ENCODE data around the gene DRAM2.
"Not testable (repeated sequence)": the region's sequence is repeated elsewhere in the genome, so short reads cannot be mapped to it uniquely, and the experiment has no call there.

DRAM2 gene

DNA sequence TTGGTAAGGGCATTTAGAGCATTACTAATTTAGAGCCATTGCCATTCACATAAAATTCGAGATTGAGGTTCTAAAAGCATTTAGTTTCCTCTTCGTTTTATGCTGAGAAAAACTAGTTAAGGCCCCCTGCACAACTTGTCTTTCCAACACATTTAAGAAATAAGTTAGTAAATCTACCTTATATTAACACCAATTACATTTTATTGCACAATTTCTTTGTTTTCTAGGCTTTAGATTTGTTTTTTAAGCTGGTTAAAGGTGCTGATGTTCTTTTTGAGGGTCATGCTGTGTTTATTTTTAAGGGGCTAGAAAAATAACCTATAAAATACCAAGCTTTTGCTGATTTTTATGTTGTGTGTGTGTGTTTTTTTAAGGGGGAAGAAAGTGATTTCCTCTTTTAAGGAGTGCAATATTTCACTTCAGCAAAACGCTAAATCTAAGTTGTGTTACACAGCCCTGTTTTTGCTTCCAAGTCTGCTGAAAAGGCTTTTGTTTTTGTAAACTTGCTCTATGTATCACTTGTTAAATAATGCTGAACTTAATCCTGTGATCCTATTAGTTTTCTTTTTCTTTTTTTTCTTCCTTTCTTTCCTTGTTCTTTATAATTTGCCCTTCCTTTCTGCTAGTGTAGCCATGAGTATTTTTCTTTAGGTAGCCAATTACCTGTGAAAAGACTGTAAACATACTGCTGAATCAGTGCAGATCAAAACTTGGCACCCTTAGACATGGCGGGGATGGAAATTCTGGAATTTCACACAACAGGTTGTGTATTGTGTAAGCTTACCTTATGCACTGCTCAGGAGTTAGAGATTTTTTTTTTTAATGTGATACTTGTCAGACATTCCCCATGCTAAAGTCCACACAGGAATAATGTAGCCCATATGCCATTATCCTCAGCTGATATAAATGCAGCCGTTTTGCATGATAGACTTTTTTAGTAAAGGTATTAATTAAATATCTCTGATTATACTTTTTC is 1.6 kb upstream of the DRAM2 start:
- no peak for FAIRE-seq

DNA sequence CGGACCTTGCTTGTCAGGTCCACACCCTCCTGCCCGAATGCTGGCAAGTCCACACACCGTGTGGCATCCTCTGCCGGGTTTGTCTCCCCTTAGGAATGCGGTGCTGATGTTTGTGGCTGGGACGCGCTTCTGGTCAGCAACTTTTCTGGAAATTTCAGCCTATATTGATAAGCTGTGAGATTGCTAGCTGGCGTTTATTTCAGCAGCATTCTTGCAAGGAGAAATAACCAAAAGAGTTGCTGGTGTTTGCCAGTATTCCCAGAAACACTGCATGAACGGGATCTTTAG is 731 bp upstream of the DRAM2 start:
- no peak for FAIRE-seq

DNA sequence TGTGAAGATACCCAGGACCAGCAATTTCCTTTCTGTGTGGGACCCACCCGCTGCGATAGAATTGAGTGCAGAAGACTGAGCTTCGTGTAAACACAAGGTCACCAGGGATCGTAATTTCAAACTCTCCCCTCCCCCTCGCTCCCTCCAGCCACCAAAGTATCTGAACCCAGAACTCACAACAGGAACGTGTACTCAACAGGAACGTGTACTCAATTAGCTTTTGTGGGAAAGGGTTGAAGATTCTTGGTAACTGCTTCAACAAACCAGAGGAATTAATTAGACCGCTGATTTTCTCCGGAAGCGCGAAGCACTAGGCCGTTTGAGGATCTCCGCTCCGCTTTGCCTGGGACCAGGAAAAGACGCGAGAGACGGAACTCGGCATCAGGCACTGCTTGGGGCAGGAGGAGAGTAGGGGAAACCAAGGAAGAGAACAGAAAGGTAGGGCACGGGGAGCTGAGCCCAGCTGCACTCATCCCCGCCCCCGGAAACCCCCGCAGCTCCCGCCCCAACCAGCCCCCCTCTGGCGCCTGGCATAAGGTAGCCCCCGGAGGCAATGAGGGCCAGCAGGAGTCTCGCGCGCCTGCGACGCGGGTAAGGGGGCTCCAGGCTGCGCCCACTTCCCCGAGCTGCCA is 453 bp downstream of the DRAM2 start:
- no peak for FAIRE-seq

DNA sequence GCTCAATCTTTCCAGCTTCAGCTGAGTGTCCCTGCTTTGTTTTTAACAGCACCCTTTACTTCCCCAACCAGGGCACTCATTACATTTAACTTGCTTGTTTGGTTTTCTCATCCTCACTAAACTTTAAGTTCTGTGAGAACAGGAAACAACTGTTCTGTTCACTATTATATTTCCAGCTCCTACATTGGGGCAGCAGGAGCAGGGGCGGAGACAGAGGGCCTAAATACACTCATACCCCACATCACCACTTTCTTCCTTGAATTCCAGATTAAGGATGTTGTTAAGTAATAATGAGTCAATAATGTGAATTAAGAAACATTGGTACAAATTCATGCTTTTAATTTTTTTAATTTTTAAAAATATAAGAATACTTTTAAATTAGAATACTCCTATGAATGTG is 6.0 kb downstream of the DRAM2 start:
- no peak for FAIRE-seq

DNA sequence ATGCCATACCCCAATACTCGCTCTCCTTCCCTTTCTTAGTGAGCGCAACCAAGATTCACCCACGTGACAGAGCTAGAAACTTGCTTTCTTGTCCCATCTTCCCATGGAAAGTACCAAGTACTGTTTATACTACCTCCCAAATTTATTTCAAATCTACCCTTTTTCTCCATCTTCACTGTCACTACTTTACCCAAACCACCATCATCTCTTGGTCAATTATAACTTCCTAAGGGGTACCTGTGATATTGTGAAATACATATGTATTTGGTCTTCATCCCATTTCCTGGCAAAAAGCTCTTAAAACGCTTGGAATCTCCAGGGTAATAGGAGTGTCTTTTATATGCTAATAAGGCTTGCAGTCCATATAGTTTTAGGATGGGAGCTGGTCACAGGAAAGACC is 8.2 kb downstream of the DRAM2 start:
- no peak for FAIRE-seq

DNA sequence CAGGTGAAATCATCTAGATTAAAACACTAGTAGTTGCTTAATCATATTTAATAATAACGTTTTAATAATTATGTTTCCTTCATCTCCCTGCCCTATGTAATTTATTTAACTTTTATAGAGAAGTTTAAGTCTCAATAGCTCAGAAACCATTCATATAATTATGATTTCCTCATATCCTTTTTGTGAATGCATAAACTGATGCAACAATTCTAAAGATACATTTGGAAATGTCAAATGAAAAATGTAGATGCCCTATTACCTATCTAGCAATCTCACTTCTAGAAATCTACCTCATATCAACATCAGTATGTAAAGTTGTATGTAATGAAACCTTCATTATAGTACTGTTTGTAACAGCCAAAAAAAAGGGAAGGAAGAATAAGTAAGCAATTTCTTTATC is 10.5 kb downstream of the DRAM2 start:
- FAIRE-seq, result no peak

DNA sequence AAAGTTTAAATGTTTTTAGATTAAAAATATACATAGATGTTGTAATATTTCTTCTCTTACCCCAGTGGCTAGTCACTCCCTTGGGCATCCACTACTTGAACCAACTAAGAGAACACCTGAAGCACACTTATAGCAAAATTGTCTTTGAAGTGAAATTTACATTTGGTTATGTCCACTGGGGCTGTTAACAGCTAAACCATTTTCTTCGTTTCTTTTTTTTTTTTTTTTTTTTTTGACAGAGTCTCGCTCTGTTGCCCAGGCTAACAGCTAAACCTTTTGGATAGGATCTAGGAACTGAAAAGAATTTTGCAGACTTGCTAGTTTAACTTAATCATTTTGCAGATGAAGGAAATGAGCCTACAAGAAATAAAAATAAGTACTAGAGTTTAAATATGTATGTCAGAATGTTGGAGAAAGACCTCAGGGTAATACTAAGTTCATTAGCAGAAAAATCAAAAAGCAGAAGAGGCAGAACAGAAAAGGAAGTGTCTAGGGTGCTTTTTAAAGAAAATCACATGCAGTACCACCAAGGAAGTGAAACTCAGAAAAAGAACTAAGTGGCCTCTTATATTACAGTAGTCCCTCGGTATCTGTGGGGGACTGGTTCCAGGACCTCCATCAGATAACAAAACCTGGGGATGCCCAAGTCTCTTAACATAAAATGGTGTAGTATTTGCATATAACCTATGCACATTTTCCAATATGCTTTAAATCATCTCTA is 11.8 kb downstream of the DRAM2 start:
- FAIRE-seq, result no peak

DNA sequence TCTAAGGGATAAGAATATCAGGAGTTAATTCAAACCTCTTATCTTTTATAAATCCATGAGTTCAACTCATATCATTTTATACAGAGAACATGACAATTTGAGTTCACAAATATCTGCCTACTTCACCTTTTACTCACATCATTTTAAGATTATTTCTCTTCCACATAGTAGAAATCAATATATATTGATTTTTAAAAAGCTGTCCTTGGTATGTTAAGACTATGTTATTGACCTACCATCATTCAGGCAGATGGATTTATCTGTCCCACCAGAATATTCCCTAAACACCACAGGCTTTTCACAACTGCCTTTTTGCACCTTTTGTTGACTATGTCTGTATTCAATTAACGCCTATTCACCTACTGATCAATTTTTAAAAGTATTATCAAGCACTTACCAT is 13.5 kb downstream of the DRAM2 start:
- no peak for FAIRE-seq

DNA sequence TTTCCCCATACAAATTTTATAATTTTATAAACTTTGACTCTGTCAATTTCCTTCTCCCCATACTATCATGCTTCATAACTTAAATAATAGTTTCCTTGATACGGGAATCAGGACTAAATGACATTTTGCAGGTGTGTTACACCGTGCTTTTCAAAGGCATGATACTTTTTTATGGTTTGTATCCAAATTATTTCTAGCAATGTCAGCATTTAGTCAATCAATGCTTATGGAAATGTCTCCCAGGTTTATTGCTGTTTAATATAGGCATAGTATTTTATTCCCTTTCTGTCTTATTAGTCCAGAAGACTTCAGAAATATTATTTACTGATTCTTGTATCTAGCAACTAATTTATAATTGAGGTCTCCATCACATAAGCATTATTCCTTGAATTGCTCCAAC is 23.4 kb downstream of the DRAM2 start:
- no peak for FAIRE-seq

DNA sequence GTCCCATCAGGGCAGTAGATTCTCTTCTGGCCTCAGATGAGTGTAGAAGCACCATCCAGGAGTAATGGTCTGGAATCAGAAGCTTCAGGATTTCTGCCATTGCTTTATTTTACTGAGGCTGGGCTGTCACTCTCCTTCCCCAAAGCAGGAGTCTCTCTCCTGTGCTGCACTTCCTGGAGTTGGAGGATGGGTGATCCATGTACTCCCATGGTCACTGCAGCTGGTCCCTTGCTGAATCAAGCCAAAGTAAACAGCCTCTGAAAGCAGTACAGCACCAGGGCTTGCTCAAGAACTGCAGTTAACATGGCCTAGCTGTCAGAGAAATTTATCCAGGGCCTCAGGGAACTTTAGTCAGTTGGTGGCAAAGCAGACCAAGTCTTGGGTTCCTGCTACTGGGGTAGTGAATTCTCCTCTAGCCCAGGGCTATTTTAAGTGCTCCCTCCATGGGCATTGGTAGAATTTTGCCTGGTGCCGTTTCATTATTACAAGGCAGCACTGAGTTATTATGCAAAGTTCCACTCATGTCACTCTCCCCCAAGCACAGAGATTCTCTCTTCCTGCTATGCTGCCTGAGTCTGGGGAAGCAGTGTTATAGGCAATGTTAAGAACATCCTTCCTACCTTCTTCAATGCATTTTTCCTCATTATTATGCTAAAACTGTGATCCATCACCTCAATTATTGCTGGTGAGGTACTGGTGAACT is 29.5 kb downstream of the DRAM2 start:
- no peak for FAIRE-seq

DNA sequence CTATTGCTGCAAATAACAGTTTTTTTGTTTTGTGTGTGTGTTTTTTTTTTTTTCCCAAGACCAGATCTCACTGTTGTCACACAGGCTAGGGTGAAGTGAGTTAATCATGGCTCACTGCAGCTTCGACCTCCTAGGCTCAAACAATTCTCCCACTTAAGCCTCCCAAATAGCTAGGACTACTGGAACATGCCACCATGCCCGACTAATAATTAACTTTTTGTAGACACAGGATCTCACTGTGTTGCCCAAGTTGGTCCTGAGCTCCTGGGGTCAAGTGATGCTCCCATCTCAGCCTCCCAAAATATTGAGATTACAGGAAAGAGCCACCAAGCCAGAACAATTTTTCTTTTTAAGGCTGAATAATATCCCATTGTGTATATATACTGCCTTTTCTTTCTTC is 34.9 kb downstream of the DRAM2 start:
- no peak for FAIRE-seq

DNA sequence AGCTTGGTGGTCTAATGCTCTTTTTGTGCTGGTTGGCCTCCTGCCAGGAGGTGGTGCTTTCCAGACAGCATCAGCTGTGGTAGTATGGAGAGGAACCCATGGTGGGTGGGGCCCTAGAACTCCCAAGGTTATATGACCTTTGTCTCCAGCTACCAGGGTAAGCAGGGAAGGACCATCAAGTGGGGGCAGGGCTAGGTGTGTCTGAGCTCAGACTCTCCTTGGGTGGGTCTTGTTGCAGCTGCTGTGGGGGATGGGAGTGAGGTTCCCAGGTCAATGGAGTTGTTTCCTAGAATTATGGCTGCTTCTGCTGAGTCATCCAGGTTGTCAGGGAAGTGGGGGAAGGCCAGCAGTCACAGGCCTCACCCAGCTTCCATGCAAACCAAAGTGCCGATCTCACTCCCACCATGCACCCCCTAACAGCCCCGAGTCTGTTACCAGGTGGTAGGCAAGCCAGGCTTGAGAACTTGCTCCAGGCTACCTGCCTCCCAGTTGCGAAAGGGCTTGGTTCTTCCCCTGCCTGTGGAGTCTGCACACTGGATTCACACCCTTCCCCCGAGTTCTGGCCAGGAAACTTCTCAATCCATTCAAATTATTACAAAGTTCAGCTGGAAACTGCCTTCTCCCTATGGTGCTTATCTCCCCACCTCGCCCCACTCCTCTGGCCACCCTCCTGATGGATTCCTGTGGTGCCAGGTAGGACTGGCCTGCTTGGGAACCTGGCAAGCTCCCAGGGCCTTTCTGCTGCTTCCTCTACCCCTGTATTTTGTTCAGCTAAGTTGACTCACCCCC is 37.8 kb downstream of the DRAM2 start:
- no peak for FAIRE-seq

DNA sequence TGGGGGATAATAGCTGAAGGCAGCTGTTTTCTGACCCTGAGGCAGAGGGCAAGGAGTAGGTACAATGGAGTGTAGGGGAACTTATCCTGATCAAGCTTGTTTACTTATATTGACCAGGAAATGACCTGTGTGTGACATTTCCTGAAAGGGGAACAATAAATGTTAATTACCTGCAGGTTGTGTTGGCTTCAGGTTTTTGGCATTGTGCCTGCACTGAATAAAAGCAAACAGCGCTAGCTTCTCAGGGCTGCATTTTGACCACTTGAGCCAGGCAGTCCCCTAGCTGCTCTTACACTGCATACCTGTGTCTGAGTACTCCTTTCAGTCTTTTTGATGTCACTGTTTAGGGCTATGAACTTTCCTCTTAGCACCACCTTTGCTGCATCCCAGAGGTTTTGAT is 40.6 kb downstream of the DRAM2 start:
- no peak for FAIRE-seq

DNA sequence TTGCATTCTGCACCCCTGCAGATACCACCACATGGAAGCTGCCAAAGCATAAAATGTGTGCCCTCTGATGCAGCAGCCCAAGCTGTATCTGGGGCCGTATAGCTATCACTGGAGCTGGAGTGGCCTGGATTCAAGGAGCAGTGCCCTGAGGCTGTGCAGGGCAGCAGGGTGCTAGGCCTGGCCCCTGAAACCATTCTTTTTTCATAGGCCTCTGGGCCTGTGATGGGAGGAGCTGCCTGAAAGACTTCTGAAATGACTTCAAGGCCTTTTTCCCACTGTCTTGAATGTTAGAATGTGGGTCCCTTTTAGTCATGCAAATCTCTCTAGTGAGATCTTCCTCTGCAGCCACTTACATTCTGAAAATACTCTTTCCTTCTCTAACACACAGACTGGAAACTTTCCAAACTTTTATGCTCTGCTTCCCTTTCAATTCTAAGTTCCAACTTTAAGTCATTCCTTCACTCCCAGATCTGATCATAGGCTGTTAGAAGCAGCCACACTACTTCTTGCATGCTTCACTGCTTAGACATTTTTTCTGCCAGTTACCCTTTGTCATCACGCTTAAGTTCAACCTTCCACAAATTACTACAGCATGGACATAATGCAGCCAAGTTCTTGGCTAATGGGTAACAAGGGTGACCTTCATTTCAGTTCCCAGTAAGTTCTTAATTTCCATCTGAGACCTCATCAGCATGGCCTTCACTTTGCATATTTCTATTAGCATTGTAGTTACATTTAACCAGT is 42.4 kb downstream of the DRAM2 start:
- FAIRE-seq, result no peak

DNA sequence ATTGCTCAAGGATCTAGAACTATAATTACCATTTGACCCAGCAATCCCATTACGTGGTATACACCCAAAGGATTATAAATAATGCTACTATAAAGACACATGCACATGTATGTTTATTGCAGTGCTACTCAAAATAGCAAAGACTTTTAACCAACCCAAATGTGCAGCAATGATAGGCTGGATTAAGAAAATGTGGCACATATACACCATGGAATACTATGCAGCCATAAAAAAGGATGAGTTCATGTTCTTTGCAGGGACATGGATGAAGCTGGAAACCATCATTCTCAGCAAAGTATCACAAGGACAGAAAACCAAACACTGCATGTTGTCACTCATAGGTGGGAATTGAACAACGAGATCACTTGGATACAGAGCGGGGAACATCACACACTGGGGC is 44.5 kb downstream of the DRAM2 start:
- not testable (repeated sequence) for FAIRE-seq

DNA sequence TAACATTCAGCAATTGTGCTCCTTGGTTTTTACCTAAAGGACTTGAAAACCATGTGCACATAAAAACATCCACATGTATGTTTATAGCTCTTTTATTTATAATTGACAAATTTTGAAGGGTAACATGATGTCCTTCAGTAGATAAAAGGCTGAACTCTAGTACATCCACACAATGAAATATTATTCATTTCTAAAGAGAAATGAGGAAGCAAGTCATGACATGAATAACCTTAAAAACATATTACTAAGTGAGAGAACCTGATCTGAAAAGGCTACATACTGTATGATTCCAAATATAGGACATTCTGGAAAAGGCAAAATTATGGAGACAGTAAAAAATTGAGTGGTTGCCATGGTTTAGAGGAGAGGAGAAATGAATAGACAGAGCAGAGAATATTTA is 50.3 kb downstream of the DRAM2 start:
- no peak for FAIRE-seq

DNA sequence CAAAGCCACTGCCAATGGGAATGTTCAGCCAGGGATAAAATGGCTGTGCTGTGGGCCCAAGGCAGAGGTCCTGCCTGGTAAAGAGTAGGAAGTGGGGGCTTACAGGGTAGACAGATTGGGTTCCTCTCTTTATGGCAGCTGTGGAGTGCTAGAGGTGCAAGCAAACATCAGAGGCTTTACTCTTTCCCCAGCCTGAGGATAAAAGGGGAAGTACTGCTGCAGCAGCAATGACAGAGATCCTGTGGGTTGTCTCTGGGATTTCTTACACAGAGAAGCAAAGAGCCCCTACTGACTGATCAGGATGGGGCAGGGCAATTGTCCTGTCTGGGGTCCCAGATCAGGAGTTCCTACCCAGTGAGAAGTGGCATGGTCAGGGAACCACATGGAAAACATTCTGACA is 54.2 kb downstream of the DRAM2 start:
- no peak for FAIRE-seq

DNA sequence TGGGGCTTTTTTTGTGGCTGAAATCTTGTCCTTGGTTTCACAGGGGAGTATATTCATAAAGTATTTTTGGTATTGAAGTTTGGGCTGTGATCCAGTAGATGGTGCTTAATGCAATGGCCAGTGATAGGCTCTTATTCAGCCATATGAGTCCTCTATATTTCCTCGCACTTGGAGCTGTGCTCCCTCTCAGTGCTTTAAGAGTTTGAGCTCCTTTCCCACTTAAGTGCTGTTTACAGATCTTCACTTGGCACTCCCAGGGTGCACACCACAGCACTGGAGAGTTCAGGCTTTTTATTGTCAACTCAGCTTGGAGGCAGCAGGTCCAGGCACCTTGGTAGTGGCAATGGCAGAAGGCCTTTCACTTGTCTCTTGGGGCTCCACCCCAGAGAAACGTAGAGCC is 54.9 kb downstream of the DRAM2 start:
- FAIRE-seq, result no peak

DNA sequence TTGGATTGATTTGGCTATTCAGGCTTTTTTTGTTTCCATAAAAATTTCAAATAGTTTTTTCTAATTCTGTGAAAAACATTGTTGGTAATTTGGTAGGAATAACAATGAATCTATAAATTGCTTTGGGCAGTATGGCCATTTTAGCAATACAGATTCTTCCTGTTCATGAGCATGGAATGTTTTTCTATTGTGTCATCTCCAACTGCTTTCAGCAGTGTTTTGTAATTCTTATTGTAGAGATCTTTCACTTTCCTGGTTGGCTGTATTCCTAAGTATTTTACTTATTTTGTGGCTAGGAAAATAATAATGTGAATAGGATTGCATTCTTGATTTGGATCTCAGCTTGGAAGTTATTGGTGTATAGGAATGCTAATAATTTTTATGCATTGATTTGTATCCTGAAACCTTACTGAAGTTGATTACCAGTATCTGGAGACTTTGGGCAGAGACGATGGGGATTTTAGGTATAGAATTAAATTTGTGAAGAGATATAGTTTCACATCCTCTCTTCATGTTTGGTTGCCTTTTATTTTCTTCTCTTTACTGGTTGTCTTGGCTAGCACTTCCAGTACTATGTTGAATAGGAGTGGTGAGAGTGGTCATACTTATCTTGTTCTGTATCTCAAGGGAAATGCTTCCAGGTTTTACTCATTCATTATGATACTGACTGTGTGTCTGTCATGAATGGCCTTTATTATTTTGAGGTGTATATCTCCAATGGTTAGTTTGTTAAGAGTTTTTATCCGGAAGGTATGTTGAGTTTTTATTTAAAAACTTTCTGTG is 57.3 kb downstream of the DRAM2 start:
- no peak for FAIRE-seq

DNA sequence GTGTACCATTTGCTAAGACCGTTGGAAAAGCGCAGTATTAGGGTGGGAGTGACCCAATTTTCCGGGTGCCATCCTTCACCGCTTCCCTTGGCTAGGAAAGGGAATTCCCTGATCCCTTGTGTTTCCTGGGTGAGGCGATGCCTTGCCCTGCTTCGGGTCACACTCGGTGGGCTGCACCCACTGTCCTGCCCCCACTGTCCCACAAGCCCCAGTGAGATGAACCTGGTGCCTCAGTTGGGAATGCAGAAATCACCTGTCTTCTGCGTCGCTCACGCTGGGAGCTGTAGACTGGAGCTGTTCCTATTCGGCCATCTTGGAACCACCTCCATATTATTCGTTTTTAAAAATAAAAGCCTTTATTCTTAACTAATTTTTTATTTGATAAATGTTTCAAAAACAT is 60.6 kb downstream of the DRAM2 start:
- FAIRE-seq, result not testable (repeated sequence)

DNA sequence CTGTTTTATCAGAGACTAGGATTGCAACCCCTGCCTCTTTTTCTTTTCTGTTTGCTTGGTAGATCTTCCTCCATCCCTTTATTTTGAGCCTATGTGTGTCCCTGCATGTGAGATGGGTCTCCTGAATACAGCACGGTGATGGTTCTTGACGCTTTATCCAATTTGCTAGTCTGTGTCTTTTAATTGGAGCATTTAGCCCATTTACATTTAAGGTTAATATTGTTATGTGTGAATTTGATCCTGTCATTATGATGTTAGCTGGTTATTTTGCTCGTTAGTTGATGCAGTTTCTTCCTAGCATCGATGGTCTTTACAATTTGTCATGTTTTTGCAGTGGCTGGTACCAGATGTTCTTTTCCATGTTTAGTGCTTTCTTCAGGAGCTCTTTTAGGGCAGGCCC is 62.6 kb downstream of the DRAM2 start:
- not testable (repeated sequence) for FAIRE-seq
